ENCODE measurements around the gene PWP2.
"Not testable (repeated sequence)": the region's sequence is repeated elsewhere in the genome, so short reads cannot be mapped to it uniquely, and the experiment has no call there.

DNA sequence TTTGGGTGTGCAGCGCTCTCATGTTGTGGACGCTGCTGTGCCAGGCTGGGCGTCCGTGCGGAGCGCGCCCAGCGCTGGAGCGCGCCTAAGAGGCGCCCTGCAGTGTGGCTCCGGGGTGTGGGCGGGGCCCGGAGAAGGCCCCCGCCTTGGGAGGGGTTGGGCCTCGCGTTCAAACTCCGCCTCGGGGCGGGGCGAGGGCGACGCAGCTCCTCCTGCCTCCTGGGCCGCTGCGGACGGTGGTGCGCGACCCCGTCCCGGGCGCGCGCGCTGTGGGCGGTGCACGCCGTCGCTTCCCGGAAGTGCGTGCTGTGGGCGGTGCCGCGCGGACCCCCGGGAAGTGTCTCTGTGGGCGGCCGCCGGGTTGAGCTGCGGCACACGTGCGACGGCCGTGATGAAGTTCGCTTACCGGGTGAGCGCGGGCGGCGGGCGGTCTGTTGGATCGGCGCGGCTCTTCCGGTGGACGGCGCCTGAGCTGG is at the start of gene PWP2:
- TF ChIP-seq POLR2A (IDR thresholded peaks at IDR 0.05) = not testable (repeated sequence)
- TF ChIP-seq, protein P1, sequence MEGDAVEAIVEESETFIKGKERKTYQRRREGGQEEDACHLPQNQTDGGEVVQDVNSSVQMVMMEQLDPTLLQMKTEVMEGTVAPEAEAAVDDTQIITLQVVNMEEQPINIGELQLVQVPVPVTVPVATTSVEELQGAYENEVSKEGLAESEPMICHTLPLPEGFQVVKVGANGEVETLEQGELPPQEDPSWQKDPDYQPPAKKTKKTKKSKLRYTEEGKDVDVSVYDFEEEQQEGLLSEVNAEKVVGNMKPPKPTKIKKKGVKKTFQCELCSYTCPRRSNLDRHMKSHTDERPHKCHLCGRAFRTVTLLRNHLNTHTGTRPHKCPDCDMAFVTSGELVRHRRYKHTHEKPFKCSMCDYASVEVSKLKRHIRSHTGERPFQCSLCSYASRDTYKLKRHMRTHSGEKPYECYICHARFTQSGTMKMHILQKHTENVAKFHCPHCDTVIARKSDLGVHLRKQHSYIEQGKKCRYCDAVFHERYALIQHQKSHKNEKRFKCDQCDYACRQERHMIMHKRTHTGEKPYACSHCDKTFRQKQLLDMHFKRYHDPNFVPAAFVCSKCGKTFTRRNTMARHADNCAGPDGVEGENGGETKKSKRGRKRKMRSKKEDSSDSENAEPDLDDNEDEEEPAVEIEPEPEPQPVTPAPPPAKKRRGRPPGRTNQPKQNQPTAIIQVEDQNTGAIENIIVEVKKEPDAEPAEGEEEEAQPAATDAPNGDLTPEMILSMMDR (IDR thresholded peaks at IDR 0.05) = not testable (repeated sequence)

All from Peyer's patch (tissue), 4 donors.